ENCODE results near the gene EPHA3.
A peak's percentile ranks its signal among the peaks of the same experiment; 100 is the strongest.

EPHA3 gene

GRCh38 chr3:89234620-89235019 lies 127.2 kb downstream of the EPHA3 start:
- no peak for DNase-seq

GRCh38 chr3:89238846-89239245 lies 131.4 kb downstream of the EPHA3 start:
- no peak for DNase-seq

- DNase-seq, result no peak
Observed at GRCh38 chr3:89239774-89240173, 132.4 kb downstream of the EPHA3 start.

GRCh38 chr3:89245612-89246011 lies 138.2 kb downstream of the EPHA3 start:
- no peak for DNase-seq

GRCh38 chr3:89246326-89246725 lies 138.9 kb downstream of the EPHA3 start:
- DNase-seq, result peak in 1 of 2 experiments; percentile 6

- DNase-seq, result no peak
Observed at GRCh38 chr3:89250742-89251141, 143.3 kb downstream of the EPHA3 start.

GRCh38 chr3:89252016-89252415 lies 144.6 kb downstream of the EPHA3 start:
- no peak for DNase-seq

- no peak for DNase-seq
Observed at GRCh38 chr3:89252860-89253259, 145.4 kb downstream of the EPHA3 start.

GRCh38 chr3:89256395-89256794 lies 149.0 kb downstream of the EPHA3 start:
- no peak for DNase-seq

GRCh38 chr3:89256882-89257281 lies 149.5 kb downstream of the EPHA3 start:
- no peak for DNase-seq

GRCh38 chr3:89260721-89261120 lies 153.3 kb downstream of the EPHA3 start:
- no peak for DNase-seq

GRCh38 chr3:89261673-89262072 lies 154.3 kb downstream of the EPHA3 start:
- no peak for DNase-seq

- DNase-seq, result no peak
Observed at GRCh38 chr3:89262309-89262929, 155.0 kb downstream of the EPHA3 start.

- no peak for DNase-seq
Observed at GRCh38 chr3:89264037-89264560, 156.7 kb downstream of the EPHA3 start.

GRCh38 chr3:89266074-89266473 lies 158.7 kb downstream of the EPHA3 start:
- DNase-seq, result no peak

- no peak for DNase-seq
Observed at GRCh38 chr3:89268059-89268458, 160.6 kb downstream of the EPHA3 start.

- no peak for DNase-seq
Observed at GRCh38 chr3:89270201-89270600, 162.8 kb downstream of the EPHA3 start.

- no peak for DNase-seq
Observed at GRCh38 chr3:89275001-89275400, 167.6 kb downstream of the EPHA3 start.

GRCh38 chr3:89276116-89276515 lies 168.7 kb downstream of the EPHA3 start:
- no peak for DNase-seq

- DNase-seq, result no peak
Observed at GRCh38 chr3:89278302-89279025, 171.0 kb downstream of the EPHA3 start.

GRCh38 chr3:89280301-89280700 lies 172.9 kb downstream of the EPHA3 start:
- no peak for DNase-seq

- DNase-seq, result no peak
Observed at GRCh38 chr3:89280822-89281365, 173.5 kb downstream of the EPHA3 start.

GRCh38 chr3:89287902-89288508 lies 180.6 kb downstream of the EPHA3 start:
- no peak for DNase-seq

Data from SHP77 (cell line).